Motor neuron (in vitro differentiated cells): Measurements from ENCODE around the gene CYP2B6. TPM values are rescaled to one million over a fixed set of nuclear protein-coding genes. Genes with fewer than 3 reads are reported as not detected.
"Not testable (repeated sequence)": the region's sequence is repeated elsewhere in the genome, so short reads cannot be mapped to it uniquely, and the experiment has no call there.

Source experiments
- ATAC-seq, 8 experiments: fragments of 200-7000 bp; cut with Tn5 transposase; replicated peaks in 6 of 8; 2 replicates each; pipeline ENCODE4 v1.8.0; 2021; ENCODE audit warnings: mild to moderate bottlenecking in 8 of 8, moderate library complexity in 8 of 8
- H3K27ac ChIP-seq, 2 donors: fragments of 250-450 bp; sonication (Bioruptor Pico); 2 replicates each; pipeline ENCODE4 v1.9.0; 2021; ENCODE audit warnings: antibody characterized with exemption in 2 of 2, mild to moderate bottlenecking in 2 of 2, moderate library complexity in 1 of 2
- H3K4me1 ChIP-seq, 2 donors: fragments of 250-450 bp; sonication (Bioruptor Pico); replicated peaks in 1 of 2; 2 replicates each; pipeline ENCODE4 v1.6.1; 2021; ENCODE audit warnings: antibody characterized with exemption in 2 of 2, mild to moderate bottlenecking in 2 of 2, moderate library complexity in 1 of 2
- H3K4me3 ChIP-seq, 5 donors: fragments of 250-450 bp; sonication (Bioruptor Pico); 2 replicates each; pipeline ENCODE4 v1.9.0; 2021; ENCODE audit warnings: antibody characterized with exemption in 5 of 5, mild to moderate bottlenecking in 5 of 5, moderate library complexity in 4 of 5
- WGBS, 10 experiments: fragments of 450-650 bp; shearing (Covaris generic); methylation state at CpG; one replicate each; pipeline ENCODE4 v1.0.0; 2022; 5-methylcytosine and 5-hydroxymethylcytosine counted together
- in situ Hi-C, 9 experiments: fragments of 400-800 bp; cut with MboI; loops; one replicate each; pipeline ENCODE4 v1.15.0; 2021; ENCODE audit warnings: low sequenced_read_pairs in 9 of 9, low pct_unique_long_range_greater_than_20kb in 2 of 9; ENCODE audit not compliant: unreplicated experiment in 9 of 9
- total RNA-seq, 8 experiments: library from RNA; unstranded; fragments of 300-600 nt; gene quantifications; 2 replicates each; pipeline versions ENCODE4 v1.2.3 to v1.2.4, GENCODE V29; 2022

CYP2B6 gene
- total RNA-seq, 8 experiments from 2014 or later, result 0.17 to 0.63 (median 0.22) TPM; not detected in 4

GRCh38 chr19:40999018-40999417 is 7.9 kb downstream of the CYP2B6 start:
- H3K27ac ChIP-seq, ATAC-seq, in situ Hi-C loops, H3K4me1 ChIP-seq, H3K4me3 ChIP-seq: not testable (repeated sequence)
- WGBS, 10 experiments, result no CpG with 5 or more reads among the region's 2 CpGs

DNA sequence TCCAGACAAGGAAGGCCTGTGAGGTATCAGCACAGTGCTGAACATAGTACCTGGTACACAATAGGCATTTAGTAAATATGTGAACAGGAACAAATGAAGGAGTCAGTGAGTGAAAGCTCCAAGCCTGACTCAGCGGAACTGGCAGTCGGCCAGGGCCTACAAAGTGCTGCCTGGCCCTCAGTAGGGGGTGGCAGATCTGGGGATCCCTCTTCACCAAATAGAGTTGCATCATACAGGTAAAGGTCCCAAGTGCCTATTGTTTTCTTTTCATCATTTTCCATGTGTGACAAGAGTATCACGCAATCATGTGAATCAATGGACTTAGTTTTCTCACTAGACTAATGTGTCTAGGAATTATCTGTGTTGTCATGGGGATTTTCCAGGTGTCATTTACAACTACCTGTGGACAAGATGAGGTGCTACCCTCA is 9.2 kb downstream of the CYP2B6 start:
- Histone ChIP-seq H3K4me3 (no peak overlapping the region), H3K27ac (no peak overlapping the region), H3K4me1 (no peaks in the 10 kb centered on the region)
- no peak for ATAC-seq
- in situ Hi-C loops, result no loop called here
- 40 to 100% (median 50%) methylated on average over 1 to 3 of the region's 3 CpGs; no CpG with 5 or more reads in 1 of the 10 experiments for WGBS, 10 experiments

GRCh38 chr19:41001243-41001971 is 10.3 kb downstream of the CYP2B6 start:
- H3K27ac ChIP-seq, result no peak overlapping the region
- in situ Hi-C loops, result no loop called here
- no peak overlapping the region for H3K4me3 ChIP-seq
- ATAC-seq, result no peak
- H3K4me1 ChIP-seq, result no peaks in the 10 kb centered on the region
- WGBS, 10 experiments, result 20 to 98% (median 65%) methylated on average over 1 to 8 of the region's 9 CpGs; no CpG with 5 or more reads in 1 of the 10 experiments

- H3K4me1 ChIP-seq, ATAC-seq, H3K4me3 ChIP-seq, H3K27ac ChIP-seq, in situ Hi-C loops: not testable (repeated sequence)
- WGBS, 10 experiments, result 0 to 20% methylated on average over 1 of the region's 8 CpGs; no CpG with 5 or more reads in 8 of the 10 experiments
Observed at GRCh38 chr19:41003656-41004055, 12.6 kb downstream of the CYP2B6 start.

- WGBS, 10 experiments, result 42 to 100% (median 70%) methylated on average over 1 to 11 of the region's 11 CpGs; no CpG with 5 or more reads in 1 of the 10 experiments
- no peak for ATAC-seq
- H3K4me3 ChIP-seq, result no peak overlapping the region
- H3K4me1 ChIP-seq, result no peaks in the 10 kb centered on the region
- in situ Hi-C loops, result no loop called here
- no peak overlapping the region for H3K27ac ChIP-seq
Observed at GRCh38 chr19:41009700-41010235, 18.7 kb downstream of the CYP2B6 start.

GRCh38 chr19:41013359-41013758 is 22.3 kb downstream of the CYP2B6 start:
- 0 to 56% (median 47%) methylated on average over 1 to 3 of the region's 3 CpGs; no CpG with 5 or more reads in 3 of the 10 experiments for WGBS, 10 experiments
- Histone ChIP-seq H3K4me1 (no peaks in the 10 kb centered on the region), H3K27ac (no peak overlapping the region), H3K4me3 (no peak overlapping the region)
- in situ Hi-C loops, result no loop called here
- no peak for ATAC-seq

DNA sequence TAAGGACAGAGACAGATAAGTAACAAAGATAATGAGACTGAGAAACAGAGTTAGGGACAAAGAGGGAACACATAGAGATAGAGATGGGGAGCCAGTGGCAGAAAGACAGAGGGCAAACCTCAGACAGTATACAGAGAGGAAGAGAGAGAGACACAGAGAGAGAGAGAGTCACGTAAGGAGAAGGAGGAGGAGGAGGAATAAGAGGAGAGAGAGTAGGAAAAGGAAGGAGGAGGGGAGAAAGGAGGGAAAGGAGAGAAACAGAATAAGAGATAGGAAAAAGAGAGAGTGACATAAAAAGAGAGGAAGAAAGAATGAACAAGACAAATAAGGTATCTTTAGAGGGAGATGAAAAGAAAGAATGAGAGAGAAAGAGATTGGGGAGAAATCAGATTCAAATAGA is 23.6 kb downstream of the CYP2B6 start:
- Histone ChIP-seq H3K4me1 (no peaks in the 10 kb centered on the region), H3K4me3 (no peak overlapping the region), H3K27ac (no peak overlapping the region)
- no peak for ATAC-seq
- WGBS, 10 experiments, result 0 to 83% (median 47%) methylated on average over 1 of the region's 1 CpG; no CpG with 5 or more reads in 2 of the 10 experiments
- in situ Hi-C loops, result no loop called here

GRCh38 chr19:41016488-41017071 is 25.5 kb downstream of the CYP2B6 start:
- Histone ChIP-seq H3K4me3 (no peak overlapping the region), H3K4me1 (no peaks in the 10 kb centered on the region), H3K27ac (no peak overlapping the region)
- no peak for ATAC-seq
- in situ Hi-C loops, result no loop called here
- WGBS, 10 experiments, result 0 to 96% (median 76%) methylated on average over 1 to 4 of the region's 12 CpGs; no CpG with 5 or more reads in 5 of the 10 experiments

GRCh38 chr19:41018736-41019290 is 27.7 kb downstream of the CYP2B6 start:
- no peak for ATAC-seq

DNA sequence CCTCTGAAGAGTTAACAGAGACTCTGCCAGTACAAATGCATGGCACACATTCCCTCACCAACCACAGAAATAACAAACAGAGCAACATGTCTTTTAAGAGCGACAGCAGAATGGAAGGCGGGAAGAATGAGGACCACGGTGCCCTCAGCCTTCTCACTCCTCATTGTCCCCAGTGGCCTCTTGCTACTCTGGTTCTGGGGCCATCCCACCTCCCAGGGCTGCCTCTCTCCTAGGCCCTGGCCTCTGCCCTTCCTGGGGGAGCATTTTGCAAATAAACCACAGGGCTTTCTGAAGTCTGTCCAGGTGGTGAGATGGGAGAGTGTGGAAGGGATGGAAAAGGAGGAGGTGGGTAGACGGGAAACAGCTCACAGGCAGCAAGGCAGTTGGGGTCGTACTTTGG is 28.3 kb downstream of the CYP2B6 start:
- Histone ChIP-seq H3K4me1 (no peaks in the 10 kb centered on the region), H3K4me3 (no peak overlapping the region), H3K27ac (no peak overlapping the region)
- ATAC-seq, result no peak
- WGBS, 10 experiments, result 30 to 84% (median 71%) methylated on average over 1 to 4 of the region's 5 CpGs; no CpG with 5 or more reads in 3 of the 10 experiments
- in situ Hi-C loops, result no loop called here

More at GRCh38 chr19:41018736-41019290, 27.7 kb downstream of the CYP2B6 start:
- Histone ChIP-seq H3K4me1 (no peaks in the 10 kb centered on the region), H3K27ac (no peak overlapping the region), H3K4me3 (no peak overlapping the region)
- 40 to 100% (median 92%) methylated on average over 1 to 8 of the region's 15 CpGs; no CpG with 5 or more reads in 3 of the 10 experiments for WGBS, 10 experiments
- in situ Hi-C loops, result no loop called here

- H3K4me1 ChIP-seq, result no peaks in the 10 kb centered on the region
- in situ Hi-C loops, result no loop called here
- H3K27ac ChIP-seq, result no peak overlapping the region
- no peak overlapping the region for H3K4me3 ChIP-seq
- ATAC-seq, result no peak
- 0 to 80% (median 43%) methylated on average over 1 to 2 of the region's 2 CpGs; no CpG with 5 or more reads in 5 of the 10 experiments for WGBS, 10 experiments
Observed at GRCh38 chr19:41023193-41023592, 32.1 kb downstream of the CYP2B6 start.

DNA sequence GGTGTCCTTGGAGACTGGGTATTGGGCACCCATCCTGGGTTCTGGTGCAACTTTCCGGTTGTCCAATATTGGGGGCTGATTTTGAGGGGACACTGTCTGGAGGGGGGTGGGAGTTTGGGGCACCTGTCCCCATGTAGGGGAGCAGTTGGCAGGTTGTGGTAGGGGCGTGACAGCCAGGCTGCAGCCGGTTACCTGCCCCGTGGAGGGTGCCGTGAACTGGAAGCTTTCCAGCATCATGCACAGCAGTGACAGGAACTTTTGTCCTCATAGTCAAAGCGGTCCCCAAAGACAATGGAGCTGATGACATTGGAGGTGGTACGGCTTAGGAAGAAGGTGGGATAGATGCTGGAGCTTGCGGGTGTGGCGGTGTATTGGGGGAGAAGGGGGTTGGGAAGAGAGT is 34.3 kb downstream of the CYP2B6 start:
- in situ Hi-C loops, result no loop called here
- H3K4me3 ChIP-seq, result no peak overlapping the region
- no peaks in the 10 kb centered on the region for H3K4me1 ChIP-seq
- 93% methylated on average over 3 of the region's 9 CpGs; no CpG with 5 or more reads in 9 of the 10 experiments for WGBS, 10 experiments
- no peak for ATAC-seq
- no peak overlapping the region for H3K27ac ChIP-seq

- no peak for ATAC-seq
- H3K27ac ChIP-seq, result no peak overlapping the region
- whole genome bisulfite sequencing, 10 experiments, result 6 to 93% (median 83%) methylated on average over 1 to 19 of the region's 32 CpGs; no CpG with 5 or more reads in 3 of the 10 experiments
- H3K4me1 ChIP-seq, result no peaks in the 10 kb centered on the region
- in situ Hi-C loops, result no loop called here
- no peak overlapping the region for H3K4me3 ChIP-seq
Observed at GRCh38 chr19:41025871-41026270, 34.8 kb downstream of the CYP2B6 start.
